SK-N-SH treated with all-trans-retinoic acid at 6 μM for 48 hours (cell line): ENCODE results near the gene CDH4.

Experiments
- ATAC-seq: fragments of 200-7000 bp; cut with Tn5 transposase; 3 replicates; pipeline ENCODE4 v1.9.1; 2020; ENCODE audit warnings: mild to moderate bottlenecking, moderate library complexity
- ARNTL ChIP-seq: fragments of 450-650 bp; formaldehyde crosslinking; IDR thresholded peaks from 2 replicates; pipeline ENCODE4 v1.5.0; 2020; ENCODE audit warnings: low read depth, mild to moderate bottlenecking, moderate library complexity, borderline replicate concordance
- BACH2 ChIP-seq: fragments of 250-450 bp; sonication (Bioruptor Pico); IDR thresholded peaks from 2 replicates; pipeline ENCODE4 v1.9.0; 2021; ENCODE audit warnings: mild to moderate bottlenecking, borderline replicate concordance
- GLIS3 ChIP-seq: fragments of 250-450 bp; sonication (Bioruptor Pico); IDR thresholded peaks from 2 replicates; pipeline ENCODE4 v1.5.0; 2020; ENCODE audit warnings: mild to moderate bottlenecking, moderate library complexity
- ISL1 ChIP-seq: fragments of 250-450 bp; sonication (Bioruptor Pico); IDR thresholded peaks from 2 replicates; pipeline ENCODE4 v2.1.2; 2022; ENCODE audit warnings: mild to moderate bottlenecking, moderate library complexity
- OSR1 ChIP-seq: fragments of 250-450 bp; sonication (Bioruptor Pico); IDR thresholded peaks from 2 replicates; pipeline ENCODE4 v1.8.0; 2022; ENCODE audit warnings: moderate library complexity, mild to moderate bottlenecking, inconsistent platforms
- POU6F1 ChIP-seq: fragments of 250-450 bp; sonication (Bioruptor Pico); IDR thresholded peaks from 2 replicates; pipeline ENCODE4 v1.8.0; 2021; ENCODE audit warnings: low read depth, mild to moderate bottlenecking, moderate library complexity, borderline replicate concordance
- RARB ChIP-seq: fragments of 250-450 bp; sonication (Bioruptor Pico); IDR thresholded peaks from 2 replicates; pipeline ENCODE4 v1.8.0; 2021; ENCODE audit warnings: mild to moderate bottlenecking, moderate library complexity
- SNAI2 ChIP-seq: fragments of 250-450 bp; sonication (Bioruptor Pico); IDR thresholded peaks from 2 replicates; pipeline ENCODE4 v1.5.0; 2020; ENCODE audit warnings: mild to moderate bottlenecking, moderate library complexity
- TCF4 ChIP-seq: fragments of 250-450 bp; sonication (Bioruptor Pico); IDR thresholded peaks from 2 replicates; pipeline ENCODE4 v1.8.0; 2021; ENCODE audit warnings: mild to moderate bottlenecking, moderate library complexity, borderline replicate concordance
- TOX ChIP-seq: fragments of 250-450 bp; sonication (Bioruptor Pico); IDR thresholded peaks from 2 replicates; pipeline ENCODE4 v1.8.0; 2021; ENCODE audit warnings: mild to moderate bottlenecking, moderate library complexity, borderline replicate concordance
- ZC3H10 ChIP-seq: fragments of 250-450 bp; sonication (Bioruptor Pico); IDR thresholded peaks from 2 replicates; pipeline ENCODE4 v1.5.1; 2021; ENCODE audit warnings: mild to moderate bottlenecking, moderate library complexity
- ZFP3 ChIP-seq: fragments of 250-450 bp; sonication (Bioruptor Pico); IDR thresholded peaks from 2 replicates; pipeline ENCODE4 v1.5.0; 2020; ENCODE audit warnings: mild to moderate bottlenecking, moderate library complexity
- ZNF565 ChIP-seq: fragments of 450-650 bp; formaldehyde crosslinking; conservative IDR thresholded peaks from 2 replicates; pipeline ENCODE4 v1.5.0; 2020; ENCODE audit warnings: low read depth, mild to moderate bottlenecking, moderate library complexity
- ZNF70 ChIP-seq: fragments of 450-650 bp; formaldehyde crosslinking; IDR thresholded peaks from 2 replicates; pipeline ENCODE4 v1.5.0; 2020; ENCODE audit warnings: mild to moderate bottlenecking, moderate library complexity
- ZNF8 ChIP-seq: fragments of 450-650 bp; formaldehyde crosslinking; IDR thresholded peaks from 2 replicates; pipeline ENCODE4 v1.5.0; 2020; ENCODE audit warnings: mild to moderate bottlenecking, moderate library complexity
- TF ChIP-seq, protein P1 (sequence below): fragments of 250-450 bp; sonication (Bioruptor Pico); IDR thresholded peaks from 2 replicates; pipeline ENCODE4 v1.5.0; 2020; ENCODE audit warnings: mild to moderate bottlenecking, moderate library complexity
- TF ChIP-seq, protein P2 (sequence below): fragments of 250-450 bp; sonication (Bioruptor Pico); IDR thresholded peaks from 2 replicates; pipeline ENCODE4 v1.5.1; 2020; ENCODE audit warnings: low read depth, mild to moderate bottlenecking, moderate library complexity
- TF ChIP-seq, protein P3 (sequence below): fragments of 250-450 bp; sonication (Bioruptor Pico); IDR thresholded peaks from 2 replicates; pipeline ENCODE4 v1.5.1; 2021; ENCODE audit warnings: mild to moderate bottlenecking, moderate library complexity

The CDH4 gene

GRCh38 chr20:61806314-61806713 is 554.3 kb downstream of the CDH4 start:
- ATAC-seq = no peak
- TF ChIP-seq, protein P1, sequence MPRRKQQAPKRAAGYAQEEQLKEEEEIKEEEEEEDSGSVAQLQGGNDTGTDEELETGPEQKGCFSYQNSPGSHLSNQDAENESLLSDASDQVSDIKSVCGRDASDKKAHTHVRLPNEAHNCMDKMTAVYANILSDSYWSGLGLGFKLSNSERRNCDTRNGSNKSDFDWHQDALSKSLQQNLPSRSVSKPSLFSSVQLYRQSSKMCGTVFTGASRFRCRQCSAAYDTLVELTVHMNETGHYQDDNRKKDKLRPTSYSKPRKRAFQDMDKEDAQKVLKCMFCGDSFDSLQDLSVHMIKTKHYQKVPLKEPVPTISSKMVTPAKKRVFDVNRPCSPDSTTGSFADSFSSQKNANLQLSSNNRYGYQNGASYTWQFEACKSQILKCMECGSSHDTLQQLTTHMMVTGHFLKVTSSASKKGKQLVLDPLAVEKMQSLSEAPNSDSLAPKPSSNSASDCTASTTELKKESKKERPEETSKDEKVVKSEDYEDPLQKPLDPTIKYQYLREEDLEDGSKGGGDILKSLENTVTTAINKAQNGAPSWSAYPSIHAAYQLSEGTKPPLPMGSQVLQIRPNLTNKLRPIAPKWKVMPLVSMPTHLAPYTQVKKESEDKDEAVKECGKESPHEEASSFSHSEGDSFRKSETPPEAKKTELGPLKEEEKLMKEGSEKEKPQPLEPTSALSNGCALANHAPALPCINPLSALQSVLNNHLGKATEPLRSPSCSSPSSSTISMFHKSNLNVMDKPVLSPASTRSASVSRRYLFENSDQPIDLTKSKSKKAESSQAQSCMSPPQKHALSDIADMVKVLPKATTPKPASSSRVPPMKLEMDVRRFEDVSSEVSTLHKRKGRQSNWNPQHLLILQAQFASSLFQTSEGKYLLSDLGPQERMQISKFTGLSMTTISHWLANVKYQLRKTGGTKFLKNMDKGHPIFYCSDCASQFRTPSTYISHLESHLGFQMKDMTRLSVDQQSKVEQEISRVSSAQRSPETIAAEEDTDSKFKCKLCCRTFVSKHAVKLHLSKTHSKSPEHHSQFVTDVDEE (CRISPR knock-in tag) = no peak
- no peak for TF ChIP-seq BACH2 (CRISPR knock-in tag)
- TF ChIP-seq, protein P2, sequence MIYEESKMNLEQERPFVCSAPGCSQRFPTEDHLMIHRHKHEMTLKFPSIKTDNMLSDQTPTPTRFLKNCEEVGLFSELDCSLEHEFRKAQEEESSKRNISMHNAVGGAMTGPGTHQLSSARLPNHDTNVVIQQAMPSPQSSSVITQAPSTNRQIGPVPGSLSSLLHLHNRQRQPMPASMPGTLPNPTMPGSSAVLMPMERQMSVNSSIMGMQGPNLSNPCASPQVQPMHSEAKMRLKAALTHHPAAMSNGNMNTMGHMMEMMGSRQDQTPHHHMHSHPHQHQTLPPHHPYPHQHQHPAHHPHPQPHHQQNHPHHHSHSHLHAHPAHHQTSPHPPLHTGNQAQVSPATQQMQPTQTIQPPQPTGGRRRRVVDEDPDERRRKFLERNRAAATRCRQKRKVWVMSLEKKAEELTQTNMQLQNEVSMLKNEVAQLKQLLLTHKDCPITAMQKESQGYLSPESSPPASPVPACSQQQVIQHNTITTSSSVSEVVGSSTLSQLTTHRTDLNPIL (CRISPR knock-in tag) = no peak
- no peak for TF ChIP-seq ZNF565 (CRISPR knock-in tag)
- no peak for TF ChIP-seq ISL1 (CRISPR knock-in tag)
- TF ChIP-seq POU6F1 (CRISPR knock-in tag) = no peak
- TF ChIP-seq OSR1 (CRISPR knock-in tag) = no peak
- no peak for TF ChIP-seq SNAI2
- TF ChIP-seq ZFP3 = no peak
- TF ChIP-seq ZC3H10 = no peak
- no peak for TF ChIP-seq ZNF8 (CRISPR knock-in tag)
- no peak for TF ChIP-seq ARNTL (CRISPR knock-in tag)

DNA sequence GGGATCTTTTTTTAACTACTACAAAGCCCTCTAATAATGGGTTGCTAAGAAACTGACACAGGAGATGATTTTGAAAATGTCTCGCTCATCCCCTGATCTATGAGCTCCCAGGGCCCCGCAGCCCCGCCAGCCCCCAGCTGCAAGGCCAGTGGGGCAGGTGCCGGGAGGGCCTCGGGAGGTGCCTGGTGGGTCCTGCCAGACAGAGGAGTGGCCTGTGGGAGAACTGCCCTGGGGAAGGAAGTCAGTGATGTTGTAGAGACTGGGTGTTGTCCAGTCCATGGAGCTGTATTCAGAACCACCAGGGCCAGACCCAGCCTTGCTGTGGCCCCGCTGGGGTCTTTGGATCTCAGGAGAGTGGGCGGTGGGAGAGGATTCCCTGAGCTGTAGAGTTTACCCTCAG is 554.9 kb downstream of the CDH4 start:
- no peak for ATAC-seq
- no peak for TF ChIP-seq TOX (CRISPR knock-in tag)
- TF ChIP-seq POU6F1 (CRISPR knock-in tag) = no peak
- TF ChIP-seq TCF4 (CRISPR knock-in tag) = no peak
- TF ChIP-seq ZNF8 (CRISPR knock-in tag) = no peak
- no peak for TF ChIP-seq RARB (CRISPR knock-in tag)
- TF ChIP-seq, protein P1 (CRISPR knock-in tag) = no peak
- no peak for TF ChIP-seq OSR1 (CRISPR knock-in tag)
- no peak for TF ChIP-seq BACH2 (CRISPR knock-in tag)
- no peak for TF ChIP-seq ZNF70 (CRISPR knock-in tag)
- TF ChIP-seq, protein P3, sequence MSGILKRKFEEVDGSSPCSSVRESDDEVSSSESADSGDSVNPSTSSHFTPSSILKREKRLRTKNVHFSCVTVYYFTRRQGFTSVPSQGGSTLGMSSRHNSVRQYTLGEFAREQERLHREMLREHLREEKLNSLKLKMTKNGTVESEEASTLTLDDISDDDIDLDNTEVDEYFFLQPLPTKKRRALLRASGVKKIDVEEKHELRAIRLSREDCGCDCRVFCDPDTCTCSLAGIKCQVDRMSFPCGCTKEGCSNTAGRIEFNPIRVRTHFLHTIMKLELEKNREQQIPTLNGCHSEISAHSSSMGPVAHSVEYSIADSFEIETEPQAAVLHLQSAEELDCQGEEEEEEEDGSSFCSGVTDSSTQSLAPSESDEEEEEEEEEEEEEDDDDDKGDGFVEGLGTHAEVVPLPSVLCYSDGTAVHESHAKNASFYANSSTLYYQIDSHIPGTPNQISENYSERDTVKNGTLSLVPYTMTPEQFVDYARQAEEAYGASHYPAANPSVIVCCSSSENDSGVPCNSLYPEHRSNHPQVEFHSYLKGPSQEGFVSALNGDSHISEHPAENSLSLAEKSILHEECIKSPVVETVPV (CRISPR knock-in tag) = no peak
- no peak for TF ChIP-seq GLIS3 (CRISPR knock-in tag)
- TF ChIP-seq ZNF565 (CRISPR knock-in tag) = no peak
- no peak for TF ChIP-seq ARNTL (CRISPR knock-in tag)
